HepG2 (cell line): ENCODE results near the gene ANKZF1. TPM values are rescaled to one million over a fixed set of nuclear protein-coding genes. Genes with fewer than 3 reads are reported as not detected.

Experiments used
- CBFB ChIP-seq: sonication (generic); formaldehyde crosslinking; IDR thresholded peaks from 2 replicates; pipeline ENCODE4 v1.4.0; 2020; ENCODE audit warnings: missing genetic modification reagents
- FLYWCH1 ChIP-seq: sonication (generic); formaldehyde crosslinking; IDR thresholded peaks from 2 replicates; pipeline ENCODE4 v1.8.1; 2023; ENCODE audit warnings: mild to moderate bottlenecking, missing genetic modification reagents
- GATA4 ChIP-seq: sonication (generic); IDR thresholded peaks from 2 replicates; pipeline ENCODE4 v1.6.1; 2016; ENCODE audit warnings: antibody characterized with exemption, low read depth, borderline replicate concordance
- KDM1A ChIP-seq: IDR thresholded peaks from 2 replicates; pipeline ENCODE4 v1.6.1; 2016; ENCODE audit warnings: missing compliant biosample characterization
- PAF1 ChIP-seq: IDR thresholded peaks from 2 replicates; pipeline ENCODE4 v1.6.1; 2016; ENCODE audit warnings: missing genetic modification reagents, missing compliant biosample characterization
- RBM22 ChIP-seq: fragments of 200-400 bp; formaldehyde crosslinking; optimal IDR thresholded peaks from 2 replicates; pipeline ENCODE3; 2017; ENCODE audit warnings: mild to moderate bottlenecking, low read length, moderate library complexity
- SIN3B ChIP-seq: fragments of 150-350 bp; IDR thresholded peaks from 2 replicates; pipeline ENCODE4 v1.6.1; 2014; ENCODE audit warnings: low read length
- SP1 ChIP-seq, 2 experiments: fragments of 450-650 bp in 1 of 2; sonication (generic) in 1 of 2; formaldehyde crosslinking in 1 of 2; IDR thresholded peaks; 2 replicates each; pipeline versions ENCODE4 v1.4.0 to v1.6.1; 2016 to 2020; ENCODE audit warnings: missing genetic modification reagents in 1 of 2
- SRF ChIP-seq: IDR thresholded peaks from 2 replicates; pipeline ENCODE4 v1.6.1; 2011; ENCODE audit warnings: mild to moderate bottlenecking, low read depth, low read length, moderate library complexity
- ZC3H13 ChIP-seq: sonication (generic); formaldehyde crosslinking; IDR thresholded peaks from 2 replicates; pipeline ENCODE4 v1.8.1; 2023; ENCODE audit warnings: mild to moderate bottlenecking, missing genetic modification reagents, moderate library complexity
- ZFP41 ChIP-seq: sonication (generic); formaldehyde crosslinking; IDR thresholded peaks from 2 replicates; pipeline ENCODE4 v1.4.0; 2020; ENCODE audit warnings: mild to moderate bottlenecking, missing genetic modification reagents, borderline replicate concordance
- ZNF234 ChIP-seq: sonication (generic); formaldehyde crosslinking; conservative IDR thresholded peaks from 2 replicates; pipeline ENCODE4 v1.5.1; 2020; ENCODE audit warnings: mild to moderate bottlenecking, missing genetic modification reagents
- ZNF24 ChIP-seq: fragments of 450-650 bp; IDR thresholded peaks from 2 replicates; pipeline ENCODE4 v1.6.1; 2017; ENCODE audit warnings: antibody characterized with exemption, mild to moderate bottlenecking
- ZNF430 ChIP-seq: sonication (generic); formaldehyde crosslinking; IDR thresholded peaks from 2 replicates; pipeline ENCODE4 v1.9.0; 2021; ENCODE audit warnings: mild to moderate bottlenecking, missing genetic modification reagents
- ZNF558 ChIP-seq: sonication (generic); formaldehyde crosslinking; IDR thresholded peaks from 2 replicates; pipeline ENCODE4 v1.9.0; 2022; ENCODE audit warnings: mild to moderate bottlenecking, missing genetic modification reagents, borderline replicate concordance
- ZNF567 ChIP-seq: sonication (generic); formaldehyde crosslinking; IDR thresholded peaks from 2 replicates; pipeline ENCODE4 v1.8.1; 2023; ENCODE audit warnings: mild to moderate bottlenecking, missing genetic modification reagents, borderline replicate concordance
- ZNF605 ChIP-seq: sonication (generic); formaldehyde crosslinking; IDR thresholded peaks from 2 replicates; pipeline ENCODE4 v1.8.0; 2022; ENCODE audit warnings: mild to moderate bottlenecking, missing genetic modification reagents
- ZNF749 ChIP-seq: sonication (generic); formaldehyde crosslinking; IDR thresholded peaks from 2 replicates; pipeline ENCODE4 v1.8.0; 2022; ENCODE audit warnings: mild to moderate bottlenecking, missing genetic modification reagents, moderate library complexity, borderline replicate concordance
- polyA plus RNA-seq, 8 experiments: library from polyadenylated mRNA; depleted of rRNA in 3 of 8; stranded (reverse) in 7 of 8; unstranded in 1 of 8; fragments of >200 nt; fragmentation: Illumina TruSeq in 4 of 8; extraction: Trizol in 4 of 8; gene quantifications; 2 replicates each; pipeline versions ENCODE4 v1.2.1 to v1.2.3, GENCODE V29; 2011 to 2016; ENCODE audit warnings: low read depth in 4 of 8, missing spikeins in 1 of 8, mixed read lengths in 1 of 8; ENCODE audit not compliant: insufficient read depth in 1 of 8
- total RNA-seq, 5 experiments: library from RNA; depleted of rRNA; stranded (reverse); fragments of >200 nt; fragmentation: Illumina TruSeq; extraction: Trizol; gene quantifications; 2 replicates each; pipeline ENCODE4 v1.2.3, GENCODE V29; 2016; ENCODE audit warnings: low read depth in 1 of 5
- TF ChIP-seq, protein P1 (sequence below): sonication (generic); formaldehyde crosslinking; IDR thresholded peaks from 2 replicates; pipeline ENCODE4 v1.4.0; 2020; ENCODE audit warnings: missing genetic modification reagents
- TF ChIP-seq, protein P2 (sequence below): sonication (generic); formaldehyde crosslinking; IDR thresholded peaks from 2 replicates; pipeline ENCODE4 v1.9.0; 2022; ENCODE audit warnings: missing genetic modification reagents, mild to moderate bottlenecking, borderline replicate concordance
- TF ChIP-seq, protein P3 (sequence below): sonication (generic); formaldehyde crosslinking; IDR thresholded peaks from 2 replicates; pipeline ENCODE4 v1.4.0; 2020; ENCODE audit warnings: mild to moderate bottlenecking, missing genetic modification reagents
- TF ChIP-seq, protein P4 (sequence below): sonication (generic); formaldehyde crosslinking; conservative IDR thresholded peaks from 2 replicates; pipeline ENCODE4 v1.8.1; 2023; ENCODE audit warnings: missing genetic modification reagents

ANKZF1 gene
- total and polyA plus RNA-seq, 2 of the 13 experiments (the other 11 are each of a cell fraction or from before 2014, with no cell fraction given): 25.3 to 128 TPM

DNA sequence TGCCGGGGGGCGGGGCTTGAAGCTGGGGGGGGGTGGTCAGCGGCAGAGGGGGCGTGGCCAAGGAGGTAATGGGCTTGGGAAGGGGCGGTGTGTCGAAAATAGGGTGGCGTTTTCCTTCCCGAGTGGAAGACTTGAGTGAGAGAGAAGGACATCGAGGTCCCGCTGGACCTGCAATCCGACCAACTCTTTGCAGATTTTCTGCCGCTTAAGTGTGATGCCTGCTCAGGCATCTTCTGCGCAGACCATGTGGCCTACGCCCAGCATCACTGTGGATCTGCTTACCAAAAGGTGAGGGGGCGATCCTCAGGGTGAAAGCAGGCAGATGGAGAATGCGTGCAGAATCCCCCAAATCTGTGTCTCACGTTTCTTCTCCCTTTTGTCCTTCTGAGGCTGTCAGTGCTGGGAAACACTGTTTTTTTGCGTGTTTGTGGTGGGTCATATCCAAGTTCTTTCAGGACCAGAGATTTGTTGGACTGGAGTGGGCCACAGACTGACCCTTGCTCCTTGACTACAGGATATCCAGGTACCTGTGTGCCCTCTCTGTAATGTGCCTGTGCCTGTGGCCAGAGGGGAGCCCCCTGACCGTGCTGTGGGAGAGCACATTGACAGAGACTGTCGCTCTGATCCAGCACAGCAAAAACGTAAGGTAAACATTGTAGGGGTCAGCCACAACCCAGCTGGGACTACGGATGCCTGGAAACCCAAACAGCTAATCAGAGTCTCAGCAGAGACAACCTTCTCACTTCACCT lies 22.3 kb upstream of the ANKZF1 start (continued):
- TF ChIP-seq ZNF558 (CRISPR knock-in tag): no peak
- TF ChIP-seq PAF1 (CRISPR knock-in tag): 0 out of 2 replicates have a peak, but pooled peaks have one; percentile 55
- TF ChIP-seq RBM22: peak; percentile 12
- TF ChIP-seq ZNF749 (CRISPR knock-in tag): no peak
- TF ChIP-seq, protein P1, sequence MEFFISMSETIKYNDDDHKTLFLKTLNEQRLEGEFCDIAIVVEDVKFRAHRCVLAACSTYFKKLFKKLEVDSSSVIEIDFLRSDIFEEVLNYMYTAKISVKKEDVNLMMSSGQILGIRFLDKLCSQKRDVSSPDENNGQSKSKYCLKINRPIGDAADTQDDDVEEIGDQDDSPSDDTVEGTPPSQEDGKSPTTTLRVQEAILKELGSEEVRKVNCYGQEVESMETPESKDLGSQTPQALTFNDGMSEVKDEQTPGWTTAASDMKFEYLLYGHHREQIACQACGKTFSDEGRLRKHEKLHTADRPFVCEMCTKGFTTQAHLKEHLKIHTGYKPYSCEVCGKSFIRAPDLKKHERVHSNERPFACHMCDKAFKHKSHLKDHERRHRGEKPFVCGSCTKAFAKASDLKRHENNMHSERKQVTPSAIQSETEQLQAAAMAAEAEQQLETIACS (CRISPR knock-in tag): no peak
- TF ChIP-seq, protein P2, sequence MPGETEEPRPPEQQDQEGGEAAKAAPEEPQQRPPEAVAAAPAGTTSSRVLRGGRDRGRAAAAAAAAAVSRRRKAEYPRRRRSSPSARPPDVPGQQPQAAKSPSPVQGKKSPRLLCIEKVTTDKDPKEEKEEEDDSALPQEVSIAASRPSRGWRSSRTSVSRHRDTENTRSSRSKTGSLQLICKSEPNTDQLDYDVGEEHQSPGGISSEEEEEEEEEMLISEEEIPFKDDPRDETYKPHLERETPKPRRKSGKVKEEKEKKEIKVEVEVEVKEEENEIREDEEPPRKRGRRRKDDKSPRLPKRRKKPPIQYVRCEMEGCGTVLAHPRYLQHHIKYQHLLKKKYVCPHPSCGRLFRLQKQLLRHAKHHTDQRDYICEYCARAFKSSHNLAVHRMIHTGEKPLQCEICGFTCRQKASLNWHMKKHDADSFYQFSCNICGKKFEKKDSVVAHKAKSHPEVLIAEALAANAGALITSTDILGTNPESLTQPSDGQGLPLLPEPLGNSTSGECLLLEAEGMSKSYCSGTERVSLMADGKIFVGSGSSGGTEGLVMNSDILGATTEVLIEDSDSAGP: no peak
- TF ChIP-seq SIN3B: no peak
- TF ChIP-seq ZNF567 (CRISPR knock-in tag): 0 out of 2 replicates have a peak, but pooled peaks have one; percentile 7
- no peak for TF ChIP-seq ZNF430 (CRISPR knock-in tag)
- no peak for TF ChIP-seq SRF
- TF ChIP-seq ZC3H13 (CRISPR knock-in tag): no peak; the same call in none of the 2 replicates
- no peak for TF ChIP-seq FLYWCH1 (CRISPR knock-in tag)
- no peak; the same call in 1 of the 2 replicates for TF ChIP-seq CBFB (CRISPR knock-in tag)
- TF ChIP-seq, protein P3, sequence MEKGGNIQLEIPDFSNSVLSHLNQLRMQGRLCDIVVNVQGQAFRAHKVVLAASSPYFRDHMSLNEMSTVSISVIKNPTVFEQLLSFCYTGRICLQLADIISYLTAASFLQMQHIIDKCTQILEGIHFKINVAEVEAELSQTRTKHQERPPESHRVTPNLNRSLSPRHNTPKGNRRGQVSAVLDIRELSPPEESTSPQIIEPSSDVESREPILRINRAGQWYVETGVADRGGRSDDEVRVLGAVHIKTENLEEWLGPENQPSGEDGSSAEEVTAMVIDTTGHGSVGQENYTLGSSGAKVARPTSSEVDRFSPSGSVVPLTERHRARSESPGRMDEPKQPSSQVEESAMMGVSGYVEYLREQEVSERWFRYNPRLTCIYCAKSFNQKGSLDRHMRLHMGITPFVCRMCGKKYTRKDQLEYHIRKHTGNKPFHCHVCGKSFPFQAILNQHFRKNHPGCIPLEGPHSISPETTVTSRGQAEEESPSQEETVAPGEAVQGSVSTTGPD: no peak
- no peak for TF ChIP-seq ZFP41 (CRISPR knock-in tag)
- no peak for TF ChIP-seq SP1 (IDR thresholded peaks at IDR 0.05)
- TF ChIP-seq SP1 (CRISPR knock-in tag; IDR thresholded peaks at IDR 0.05): peak; percentile 54
- no peak for TF ChIP-seq GATA4
- TF ChIP-seq ZNF605 (CRISPR knock-in tag): 0 out of 2 replicates have a peak, but pooled peaks have one; percentile 84
- no peak for TF ChIP-seq ZNF24
- TF ChIP-seq, protein P4, sequence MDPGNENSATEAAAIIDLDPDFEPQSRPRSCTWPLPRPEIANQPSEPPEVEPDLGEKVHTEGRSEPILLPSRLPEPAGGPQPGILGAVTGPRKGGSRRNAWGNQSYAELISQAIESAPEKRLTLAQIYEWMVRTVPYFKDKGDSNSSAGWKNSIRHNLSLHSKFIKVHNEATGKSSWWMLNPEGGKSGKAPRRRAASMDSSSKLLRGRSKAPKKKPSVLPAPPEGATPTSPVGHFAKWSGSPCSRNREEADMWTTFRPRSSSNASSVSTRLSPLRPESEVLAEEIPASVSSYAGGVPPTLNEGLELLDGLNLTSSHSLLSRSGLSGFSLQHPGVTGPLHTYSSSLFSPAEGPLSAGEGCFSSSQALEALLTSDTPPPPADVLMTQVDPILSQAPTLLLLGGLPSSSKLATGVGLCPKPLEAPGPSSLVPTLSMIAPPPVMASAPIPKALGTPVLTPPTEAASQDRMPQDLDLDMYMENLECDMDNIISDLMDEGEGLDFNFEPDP: no peak
- no peak for TF ChIP-seq KDM1A (CRISPR knock-in tag)
- TF ChIP-seq ZNF234 (CRISPR knock-in tag): no peak
